ENCODE results near the gene PRDM1.

DNA sequence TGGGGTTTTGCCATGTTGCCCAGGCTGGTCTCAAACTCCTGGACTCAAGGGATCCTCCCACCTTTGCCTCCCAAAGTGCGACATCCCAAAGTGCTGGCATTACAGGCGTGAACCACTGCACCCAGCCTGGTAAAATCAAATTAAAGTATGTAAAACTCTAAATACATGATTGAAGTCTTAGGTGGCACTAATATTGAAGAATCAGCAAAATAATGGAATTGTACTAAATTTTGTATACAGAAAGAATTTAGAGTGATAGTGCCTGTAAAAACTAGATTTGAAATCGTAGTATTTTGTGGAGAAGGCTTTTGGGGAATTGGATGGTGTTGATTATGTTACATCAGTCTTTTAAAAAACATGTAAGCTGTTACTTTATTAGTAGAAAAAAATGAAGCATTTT lies 10.0 kb upstream of the PRDM1 start:
- TF ChIP-seq TAF1 (IDR thresholded peaks at IDR 0.05; ENCODE audit: borderline replicate concordance, low read depth, low read length) (no peak), POLR2A (IDR thresholded peaks at IDR 0.05; ENCODE audit: low read depth, low read length) (no peak)

All from GM12892 (cell line).